ENCODE results near the gene DEDD2.
A peak's percentile ranks its signal among the peaks of the same experiment; 100 is the strongest.

Gene DEDD2

GRCh38 chr19:42185277-42185676 lies 32.2 kb downstream of the DEDD2 start:
- Histone ChIP-seq H3K9ac (ENCODE audit: low read depth, low read length) (no peak overlapping the region), H3K36me3 (ENCODE audit: control insufficient read depth, insufficient read depth, low read length) (no peaks in the 10 kb centered on the region), H3K4me1 (ENCODE audit: control insufficient read depth, insufficient read depth, low read length) (no peaks in the 10 kb centered on the region), H3K9me3 (ENCODE audit: control insufficient read depth, insufficient read depth, low read length) (no peaks in the 10 kb centered on the region), H3K4me3 (ENCODE audit: low read depth, low read length) (no peak overlapping the region), H3K27me3 (ENCODE audit: control insufficient read depth, insufficient read depth, low read length) (peaks cover 24% of the 10 kb centered on the region)

GRCh38 chr19:42184401-42184861 lies 33.0 kb downstream of the DEDD2 start:
- no peaks in the 10 kb centered on the region for H3K36me3 ChIP-seq (ENCODE audit: control insufficient read depth, insufficient read depth, low read length)
- H3K4me1 ChIP-seq (ENCODE audit: control insufficient read depth, insufficient read depth, low read length), result no peaks in the 10 kb centered on the region
- H3K4me3 ChIP-seq (ENCODE audit: low read depth, low read length), result no peak overlapping the region
- H3K9me3 ChIP-seq (ENCODE audit: control insufficient read depth, insufficient read depth, low read length), result no peaks in the 10 kb centered on the region
- no peak overlapping the region for H3K9ac ChIP-seq (ENCODE audit: low read depth, low read length)
- H3K27me3 ChIP-seq (ENCODE audit: control insufficient read depth, insufficient read depth, low read length), result peaks cover 31% of the 10 kb centered on the region

- Histone ChIP-seq H3K4me1 (ENCODE audit: control insufficient read depth, insufficient read depth, low read length) (peaks cover 4% of the 10 kb centered on the region), H3K27me3 (ENCODE audit: control insufficient read depth, insufficient read depth, low read length) (peaks cover 76% of the 10 kb centered on the region), H3K9me3 (ENCODE audit: control insufficient read depth, insufficient read depth, low read length) (no peaks in the 10 kb centered on the region), H3K36me3 (ENCODE audit: control insufficient read depth, insufficient read depth, low read length) (no peaks in the 10 kb centered on the region), H3K4me3 (ENCODE audit: low read depth, low read length) (no peak overlapping the region), H3K9ac (ENCODE audit: low read depth, low read length) (no peak overlapping the region)
Observed at GRCh38 chr19:42178791-42179674, 38.4 kb downstream of the DEDD2 start.

- no peaks in the 10 kb centered on the region for H3K36me3 ChIP-seq (ENCODE audit: control insufficient read depth, insufficient read depth, low read length)
- H3K4me1 ChIP-seq (ENCODE audit: control insufficient read depth, insufficient read depth, low read length), result peaks cover 4% of the 10 kb centered on the region
- H3K4me3 ChIP-seq (ENCODE audit: low read depth, low read length), result peak overlapping the region; percentile 52
- H3K9ac ChIP-seq (ENCODE audit: low read depth, low read length), result no peak overlapping the region
- H3K27me3 ChIP-seq (ENCODE audit: control insufficient read depth, insufficient read depth, low read length), result peaks cover 82% of the 10 kb centered on the region
- no peaks in the 10 kb centered on the region for H3K9me3 ChIP-seq (ENCODE audit: control insufficient read depth, insufficient read depth, low read length)
Observed at GRCh38 chr19:42177686-42178019, 39.8 kb downstream of the DEDD2 start.

- peaks cover 4% of the 10 kb centered on the region for H3K4me1 ChIP-seq (ENCODE audit: control insufficient read depth, insufficient read depth, low read length)
- peak overlapping the region; percentile 59 for H3K4me3 ChIP-seq (ENCODE audit: low read depth, low read length)
- H3K36me3 ChIP-seq (ENCODE audit: control insufficient read depth, insufficient read depth, low read length), result no peaks in the 10 kb centered on the region
- no peaks in the 10 kb centered on the region for H3K9me3 ChIP-seq (ENCODE audit: control insufficient read depth, insufficient read depth, low read length)
- no peak overlapping the region for H3K9ac ChIP-seq (ENCODE audit: low read depth, low read length)
- H3K27me3 ChIP-seq (ENCODE audit: control insufficient read depth, insufficient read depth, low read length), result peaks cover 78% of the 10 kb centered on the region
Observed at GRCh38 chr19:42176990-42177685, 40.3 kb downstream of the DEDD2 start.

GRCh38 chr19:42176649-42176989 lies 40.9 kb downstream of the DEDD2 start:
- Histone ChIP-seq H3K9me3 (ENCODE audit: control insufficient read depth, insufficient read depth, low read length) (no peaks in the 10 kb centered on the region), H3K4me1 (ENCODE audit: control insufficient read depth, insufficient read depth, low read length) (peaks cover 4% of the 10 kb centered on the region), H3K4me3 (ENCODE audit: low read depth, low read length) (peak overlapping the region; percentile 59), H3K27me3 (ENCODE audit: control insufficient read depth, insufficient read depth, low read length) (peaks cover 72% of the 10 kb centered on the region), H3K36me3 (ENCODE audit: control insufficient read depth, insufficient read depth, low read length) (no peaks in the 10 kb centered on the region), H3K9ac (ENCODE audit: low read depth, low read length) (no peak overlapping the region)

- Histone ChIP-seq H3K27me3 (ENCODE audit: control insufficient read depth, insufficient read depth, low read length) (peaks cover 70% of the 10 kb centered on the region), H3K9ac (ENCODE audit: low read depth, low read length) (no peak overlapping the region), H3K4me3 (ENCODE audit: low read depth, low read length) (peak overlapping the region; percentile 59)
Observed at GRCh38 chr19:42175952-42176648, 41.4 kb downstream of the DEDD2 start.

GRCh38 chr19:42174958-42175734 lies 42.3 kb downstream of the DEDD2 start:
- peaks cover 61% of the 10 kb centered on the region for H3K27me3 ChIP-seq (ENCODE audit: control insufficient read depth, insufficient read depth, low read length)
- H3K4me3 ChIP-seq (ENCODE audit: low read depth, low read length), result peak overlapping the region; percentile 59

More at GRCh38 chr19:42175952-42176648, 41.4 kb downstream of the DEDD2 start:
- Histone ChIP-seq H3K9me3 (ENCODE audit: control insufficient read depth, insufficient read depth, low read length) (no peaks in the 10 kb centered on the region), H3K4me1 (ENCODE audit: control insufficient read depth, insufficient read depth, low read length) (peaks cover 4% of the 10 kb centered on the region), H3K36me3 (ENCODE audit: control insufficient read depth, insufficient read depth, low read length) (no peaks in the 10 kb centered on the region)

GRCh38 chr19:42174188-42174587 lies 43.3 kb downstream of the DEDD2 start:
- H3K9me3 ChIP-seq (ENCODE audit: control insufficient read depth, insufficient read depth, low read length), result no peaks in the 10 kb centered on the region
- H3K9ac ChIP-seq (ENCODE audit: low read depth, low read length), result no peak overlapping the region
- peaks cover 51% of the 10 kb centered on the region for H3K27me3 ChIP-seq (ENCODE audit: control insufficient read depth, insufficient read depth, low read length)
- H3K4me1 ChIP-seq (ENCODE audit: control insufficient read depth, insufficient read depth, low read length), result peaks cover 4% of the 10 kb centered on the region
- H3K4me3 ChIP-seq (ENCODE audit: low read depth, low read length), result no peak overlapping the region
- H3K36me3 ChIP-seq (ENCODE audit: control insufficient read depth, insufficient read depth, low read length), result no peaks in the 10 kb centered on the region

More at GRCh38 chr19:42174958-42175734, 42.3 kb downstream of the DEDD2 start:
- Histone ChIP-seq H3K4me1 (ENCODE audit: control insufficient read depth, insufficient read depth, low read length) (peaks cover 4% of the 10 kb centered on the region), H3K9ac (ENCODE audit: low read depth, low read length) (no peak overlapping the region), H3K9me3 (ENCODE audit: control insufficient read depth, insufficient read depth, low read length) (no peaks in the 10 kb centered on the region), H3K36me3 (ENCODE audit: control insufficient read depth, insufficient read depth, low read length) (no peaks in the 10 kb centered on the region)

- Histone ChIP-seq H3K36me3 (ENCODE audit: control insufficient read depth, insufficient read depth, low read length) (no peaks in the 10 kb centered on the region), H3K9ac (ENCODE audit: low read depth, low read length) (no peak overlapping the region), H3K4me3 (ENCODE audit: low read depth, low read length) (no peak overlapping the region), H3K27me3 (ENCODE audit: control insufficient read depth, insufficient read depth, low read length) (peaks cover 46% of the 10 kb centered on the region), H3K9me3 (ENCODE audit: control insufficient read depth, insufficient read depth, low read length) (no peaks in the 10 kb centered on the region), H3K4me1 (ENCODE audit: control insufficient read depth, insufficient read depth, low read length) (peaks cover 4% of the 10 kb centered on the region)
Observed at GRCh38 chr19:42173695-42174094, 43.8 kb downstream of the DEDD2 start.

GRCh38 chr19:42172261-42172660 lies 45.2 kb downstream of the DEDD2 start:
- Histone ChIP-seq H3K4me3 (ENCODE audit: low read depth, low read length) (no peak overlapping the region), H3K9me3 (ENCODE audit: control insufficient read depth, insufficient read depth, low read length) (no peaks in the 10 kb centered on the region), H3K36me3 (ENCODE audit: control insufficient read depth, insufficient read depth, low read length) (no peaks in the 10 kb centered on the region), H3K9ac (ENCODE audit: low read depth, low read length) (no peak overlapping the region), H3K4me1 (ENCODE audit: control insufficient read depth, insufficient read depth, low read length) (peaks cover 4% of the 10 kb centered on the region), H3K27me3 (ENCODE audit: control insufficient read depth, insufficient read depth, low read length) (peaks cover 37% of the 10 kb centered on the region)
